GM23338 (cell line): Measurements from ENCODE around the gene PTBP2. TPM values are rescaled to one million over a fixed set of nuclear protein-coding genes. Genes with fewer than 3 reads are reported as not detected.

ENCODE experiments used
- ATAC-seq: fragments of 200-7000 bp; cut with Tn5 transposase; 3 replicates; pipeline ENCODE4 v1.9.1; 2020
- DNase-seq: peaks from one replicate; pipeline ENCODE4 v3.0.0-alpha.2; 2015; ENCODE audit warnings: low spot score
- H2AFZ ChIP-seq: fragments of 200-600 bp; sonication (generic); 2 replicates; pipeline ENCODE4 v1.8.0; 2016; ENCODE audit warnings: antibody characterized with exemption, mild to moderate bottlenecking, moderate library complexity
- H3F3A ChIP-seq: fragments of 200-600 bp; sonication (generic); replicated peaks from 2 replicates; pipeline ENCODE4 v1.8.0; 2017; ENCODE audit warnings: antibody characterized with exemption, mixed run types, low read depth
- H3K27ac ChIP-seq: fragments of 200-600 bp; sonication (generic); 2 replicates; pipeline ENCODE4 v1.6.1; 2016; ENCODE audit warnings: low read depth
- H3K27me3 ChIP-seq: fragments of 200-600 bp; sonication (generic); 2 replicates; pipeline ENCODE4 v1.8.0; 2016; ENCODE audit warnings: mild to moderate bottlenecking, mixed run types, moderate library complexity; ENCODE audit not compliant: insufficient read depth
- H3K36me3 ChIP-seq: fragments of 200-600 bp; sonication (generic); 2 replicates; pipeline ENCODE4 v1.8.0; 2016; ENCODE audit warnings: mild to moderate bottlenecking; ENCODE audit not compliant: insufficient read depth
- H3K4me1 ChIP-seq: fragments of 200-600 bp; sonication (generic); 2 replicates; pipeline ENCODE4 v1.8.0; 2016; ENCODE audit warnings: mild to moderate bottlenecking, moderate library complexity; ENCODE audit not compliant: insufficient read depth
- H3K4me2 ChIP-seq: fragments of 200-600 bp; sonication (generic); 2 replicates; pipeline ENCODE4 v1.7.1; 2017; ENCODE audit warnings: mixed run types
- H3K4me3 ChIP-seq: fragments of 200-600 bp; sonication (generic); 2 replicates; pipeline ENCODE4 v1.6.1; 2016; ENCODE audit warnings: mixed run types
- H3K79me2 ChIP-seq: fragments of 200-600 bp; sonication (generic); replicated peaks from 2 replicates; pipeline ENCODE4 v1.8.0; 2017; ENCODE audit warnings: mild to moderate bottlenecking; ENCODE audit not compliant: insufficient read depth
- H3K9me2 ChIP-seq: fragments of 200-600 bp; sonication (generic); 2 replicates; pipeline ENCODE4 v1.8.0; 2017; ENCODE audit not compliant: insufficient read depth
- H4K20me1 ChIP-seq: fragments of 200-600 bp; sonication (generic); replicated peaks from 2 replicates; pipeline ENCODE4 v1.8.0; 2017; ENCODE audit warnings: mild to moderate bottlenecking; ENCODE audit not compliant: insufficient read depth
- H3K27ac Mint-ChIP-seq: 2 replicates; pipeline ENCODE4 v1.8.0; 2020; ENCODE audit warnings: inconsistent platforms, mild to moderate bottlenecking, moderate library complexity, mixed read lengths
- H3K27me3 Mint-ChIP-seq: 3 replicates; pipeline ENCODE4 v1.8.0; 2022; ENCODE audit warnings: low read depth, mild to moderate bottlenecking, moderate library complexity, mixed read lengths, inconsistent platforms; ENCODE audit not compliant: insufficient read depth, poor library complexity
- H3K36me3 Mint-ChIP-seq: 3 replicates; pipeline ENCODE4 v1.8.0; 2021; ENCODE audit warnings: low read depth, mild to moderate bottlenecking, inconsistent platforms, moderate library complexity, mixed read lengths
- H3K4me1 Mint-ChIP-seq: 3 replicates; pipeline ENCODE4 v1.8.0; 2020; ENCODE audit warnings: mild to moderate bottlenecking, inconsistent platforms, mixed read lengths
- H3K4me3 Mint-ChIP-seq: 3 replicates; pipeline ENCODE4 v1.8.0; 2021; ENCODE audit warnings: moderate library complexity, mild to moderate bottlenecking, inconsistent platforms, mixed read lengths
- H3K9me3 Mint-ChIP-seq: 3 replicates; pipeline ENCODE4 v1.8.0; 2020; ENCODE audit warnings: moderate library complexity, mild to moderate bottlenecking, inconsistent platforms, mixed read lengths
- EZH2 ChIP-seq: fragments of 200-600 bp; sonication (generic); IDR thresholded peaks from one replicate; pipeline ENCODE4 v1.8.0; 2017; ENCODE audit warnings: antibody characterized with exemption, mild to moderate bottlenecking, low read depth; ENCODE audit not compliant: unreplicated experiment
- EZH2phosphoT487 ChIP-seq: fragments of 200-600 bp; sonication (generic); IDR thresholded peaks from one replicate; pipeline ENCODE4 v1.8.1; 2018; ENCODE audit warnings: antibody characterized with exemption; ENCODE audit not compliant: unreplicated experiment
- NANOG ChIP-seq: IDR thresholded peaks from 2 replicates; pipeline ENCODE4 v1.6.1; 2016; ENCODE audit warnings: antibody characterized with exemption, borderline replicate concordance
- POLR2AphosphoS5 ChIP-seq: IDR thresholded peaks from 2 replicates; pipeline ENCODE4 v1.6.1; 2016; ENCODE audit warnings: antibody characterized with exemption, low read depth
- STAT1 ChIP-seq: IDR thresholded peaks from one replicate; pipeline ENCODE4 v1.6.1; 2016; ENCODE audit warnings: antibody characterized with exemption; ENCODE audit not compliant: unreplicated experiment
- ZNF114 ChIP-seq: fragments of 250-450 bp; sonication (Bioruptor Pico); IDR thresholded peaks from 2 replicates; pipeline ENCODE4 v1.5.0; 2020; ENCODE audit warnings: mild to moderate bottlenecking, moderate library complexity
- ZNF331 ChIP-seq: fragments of 250-450 bp; sonication (Bioruptor Pico); IDR thresholded peaks from 2 replicates; pipeline ENCODE4 v1.5.0; 2020; ENCODE audit warnings: low read depth, mild to moderate bottlenecking, moderate library complexity
- polyA plus RNA-seq: library from polyadenylated mRNA; unstranded; fragments of >200 nt; fragmentation: Nextera tagmentation; extraction: Ambion mirVana; gene quantifications from 2 replicates; pipeline ENCODE4 v1.2.1, GENCODE V29; 2016
- total RNA-seq: library from RNA; depleted of rRNA; stranded (reverse); fragments of >200 nt; shearing (Covaris generic); gene quantifications from 2 replicates; pipeline ENCODE4 v1.2.3, GENCODE V29; 2014
- TF ChIP-seq, protein P1 (sequence below): fragments of 250-450 bp; sonication (Bioruptor Pico); IDR thresholded peaks from 2 replicates; pipeline ENCODE4 v1.5.0; 2020; ENCODE audit warnings: mild to moderate bottlenecking, moderate library complexity
- TF ChIP-seq, protein P2 (sequence below): IDR thresholded peaks from 2 replicates; pipeline ENCODE4 v1.6.1; 2016; ENCODE audit warnings: antibody characterized with exemption
- TF ChIP-seq, protein P3 (sequence below), 2 experiments: fragments of 200-600 bp in 1 of 2; sonication (generic) in 1 of 2; conservative IDR thresholded peaks; 2 replicates each; pipeline versions ENCODE4 v1.5.1 to v1.6.1; 2016 to 2017; ENCODE audit warnings: antibody characterized with exemption in 2 of 2, low read depth in 2 of 2, mild to moderate bottlenecking in 2 of 2, moderate library complexity in 1 of 2
- TF ChIP-seq, protein P4 (sequence below): IDR thresholded peaks from one replicate; pipeline ENCODE4 v1.6.1; 2018; ENCODE audit warnings: antibody characterized with exemption; ENCODE audit not compliant: unreplicated experiment

PTBP2 gene
- total and polyA plus RNA-seq, 2 experiments from 2014 or later: 50.2 to 108 TPM

DNA sequence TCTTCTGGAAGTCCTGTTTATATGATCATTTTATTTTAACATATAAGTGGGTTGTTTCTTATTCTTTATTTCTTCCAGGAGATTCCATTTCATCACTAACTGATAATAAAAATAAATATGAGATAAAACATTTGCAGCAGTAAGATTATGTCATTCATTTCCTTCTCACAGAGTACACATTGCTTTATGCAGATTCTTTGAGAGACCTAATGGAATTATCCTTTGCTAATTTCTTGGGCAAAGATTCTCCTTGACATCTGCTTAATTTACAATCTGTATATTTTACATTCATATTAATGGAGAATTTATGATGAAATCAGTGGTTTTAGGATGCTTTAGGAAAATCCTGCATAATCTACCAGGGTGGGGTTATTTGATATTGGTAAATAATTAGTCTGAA lies 60.6 kb downstream of the PTBP2 start:
- no peak for ATAC-seq
- Mint-ChIP-seq H3K4me1 (no peaks in the 10 kb centered on the region), H3K27ac (no peak overlapping the region), H3K9me3 (no peaks in the 10 kb centered on the region), H3K36me3 (peaks cover 47% of the 10 kb centered on the region), H3K27me3 (no peaks in the 10 kb centered on the region), H3K4me3 (no peak overlapping the region)
- Histone ChIP-seq H3K4me2 (no peak overlapping the region), H3K9me2 (no peaks in the 10 kb centered on the region), H3F3A (no peaks in the 10 kb centered on the region), H4K20me1 (no peaks in the 10 kb centered on the region; the same call in 1 of the 2 replicates), H3K79me2 (peaks cover 14% of the 10 kb centered on the region), H2AFZ (no peak overlapping the region), H3K4me1 (no peaks in the 10 kb centered on the region), H3K36me3 (peaks cover 43% of the 10 kb centered on the region; the same call in 1 of the 2 replicates), H3K27me3 (no peaks in the 10 kb centered on the region), H3K4me3 (no peak overlapping the region), H3K27ac (0 out of 2 replicates have a peak overlapping the region, but pooled peaks have one; percentile 29)
- TF ChIP-seq, protein P1, sequence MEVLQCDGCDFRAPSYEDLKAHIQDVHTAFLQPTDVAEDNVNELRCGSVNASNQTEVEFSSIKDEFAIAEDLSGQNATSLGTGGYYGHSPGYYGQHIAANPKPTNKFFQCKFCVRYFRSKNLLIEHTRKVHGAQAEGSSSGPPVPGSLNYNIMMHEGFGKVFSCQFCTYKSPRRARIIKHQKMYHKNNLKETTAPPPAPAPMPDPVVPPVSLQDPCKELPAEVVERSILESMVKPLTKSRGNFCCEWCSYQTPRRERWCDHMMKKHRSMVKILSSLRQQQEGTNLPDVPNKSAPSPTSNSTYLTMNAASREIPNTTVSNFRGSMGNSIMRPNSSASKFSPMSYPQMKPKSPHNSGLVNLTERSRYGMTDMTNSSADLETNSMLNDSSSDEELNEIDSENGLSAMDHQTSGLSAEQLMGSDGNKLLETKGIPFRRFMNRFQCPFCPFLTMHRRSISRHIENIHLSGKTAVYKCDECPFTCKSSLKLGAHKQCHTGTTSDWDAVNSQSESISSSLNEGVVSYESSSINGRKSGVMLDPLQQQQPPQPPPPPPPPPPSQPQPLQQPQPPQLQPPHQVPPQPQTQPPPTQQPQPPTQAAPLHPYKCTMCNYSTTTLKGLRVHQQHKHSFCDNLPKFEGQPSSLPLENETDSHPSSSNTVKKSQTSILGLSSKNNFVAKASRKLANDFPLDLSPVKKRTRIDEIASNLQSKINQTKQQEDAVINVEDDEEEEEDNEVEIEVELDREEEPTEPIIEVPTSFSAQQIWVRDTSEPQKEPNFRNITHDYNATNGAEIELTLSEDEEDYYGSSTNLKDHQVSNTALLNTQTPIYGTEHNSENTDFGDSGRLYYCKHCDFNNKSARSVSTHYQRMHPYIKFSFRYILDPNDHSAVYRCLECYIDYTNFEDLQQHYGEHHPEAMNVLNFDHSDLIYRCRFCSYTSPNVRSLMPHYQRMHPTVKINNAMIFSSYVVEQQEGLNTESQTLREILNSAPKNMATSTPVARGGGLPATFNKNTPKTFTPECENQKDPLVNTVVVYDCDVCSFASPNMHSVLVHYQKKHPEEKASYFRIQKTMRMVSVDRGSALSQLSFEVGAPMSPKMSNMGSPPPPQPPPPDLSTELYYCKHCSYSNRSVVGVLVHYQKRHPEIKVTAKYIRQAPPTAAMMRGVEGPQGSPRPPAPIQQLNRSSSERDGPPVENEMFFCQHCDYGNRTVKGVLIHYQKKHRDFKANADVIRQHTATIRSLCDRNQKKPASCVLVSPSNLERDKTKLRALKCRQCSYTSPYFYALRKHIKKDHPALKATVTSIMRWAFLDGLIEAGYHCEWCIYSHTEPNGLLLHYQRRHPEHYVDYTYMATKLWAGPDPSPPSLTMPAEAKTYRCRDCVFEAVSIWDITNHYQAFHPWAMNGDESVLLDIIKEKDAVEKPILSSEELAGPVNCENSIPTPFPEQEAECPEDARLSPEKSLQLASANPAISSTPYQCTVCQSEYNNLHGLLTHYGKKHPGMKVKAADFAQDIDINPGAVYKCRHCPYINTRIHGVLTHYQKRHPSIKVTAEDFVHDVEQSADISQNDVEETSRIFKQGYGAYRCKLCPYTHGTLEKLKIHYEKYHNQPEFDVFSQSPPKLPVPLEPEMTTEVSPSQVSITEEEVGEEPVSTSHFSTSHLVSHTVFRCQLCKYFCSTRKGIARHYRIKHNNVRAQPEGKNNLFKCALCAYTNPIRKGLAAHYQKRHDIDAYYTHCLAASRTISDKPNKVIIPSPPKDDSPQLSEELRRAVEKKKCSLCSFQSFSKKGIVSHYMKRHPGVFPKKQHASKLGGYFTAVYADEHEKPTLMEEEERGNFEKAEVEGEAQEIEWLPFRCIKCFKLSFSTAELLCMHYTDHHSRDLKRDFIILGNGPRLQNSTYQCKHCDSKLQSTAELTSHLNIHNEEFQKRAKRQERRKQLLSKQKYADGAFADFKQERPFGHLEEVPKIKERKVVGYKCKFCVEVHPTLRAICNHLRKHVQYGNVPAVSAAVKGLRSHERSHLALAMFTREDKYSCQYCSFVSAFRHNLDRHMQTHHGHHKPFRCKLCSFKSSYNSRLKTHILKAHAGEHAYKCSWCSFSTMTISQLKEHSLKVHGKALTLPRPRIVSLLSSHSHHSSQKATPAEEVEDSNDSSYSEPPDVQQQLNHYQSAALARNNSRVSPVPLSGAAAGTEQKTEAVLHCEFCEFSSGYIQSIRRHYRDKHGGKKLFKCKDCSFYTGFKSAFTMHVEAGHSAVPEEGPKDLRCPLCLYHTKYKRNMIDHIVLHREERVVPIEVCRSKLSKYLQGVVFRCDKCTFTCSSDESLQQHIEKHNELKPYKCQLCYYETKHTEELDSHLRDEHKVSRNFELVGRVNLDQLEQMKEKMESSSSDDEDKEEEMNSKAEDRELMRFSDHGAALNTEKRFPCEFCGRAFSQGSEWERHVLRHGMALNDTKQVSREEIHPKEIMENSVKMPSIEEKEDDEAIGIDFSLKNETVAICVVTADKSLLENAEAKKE (CRISPR knock-in tag): no peak
- TF ChIP-seq STAT1: no peak
- no peak for TF ChIP-seq POLR2AphosphoS5
- TF ChIP-seq EZH2: no peak
- TF ChIP-seq, protein P2, sequence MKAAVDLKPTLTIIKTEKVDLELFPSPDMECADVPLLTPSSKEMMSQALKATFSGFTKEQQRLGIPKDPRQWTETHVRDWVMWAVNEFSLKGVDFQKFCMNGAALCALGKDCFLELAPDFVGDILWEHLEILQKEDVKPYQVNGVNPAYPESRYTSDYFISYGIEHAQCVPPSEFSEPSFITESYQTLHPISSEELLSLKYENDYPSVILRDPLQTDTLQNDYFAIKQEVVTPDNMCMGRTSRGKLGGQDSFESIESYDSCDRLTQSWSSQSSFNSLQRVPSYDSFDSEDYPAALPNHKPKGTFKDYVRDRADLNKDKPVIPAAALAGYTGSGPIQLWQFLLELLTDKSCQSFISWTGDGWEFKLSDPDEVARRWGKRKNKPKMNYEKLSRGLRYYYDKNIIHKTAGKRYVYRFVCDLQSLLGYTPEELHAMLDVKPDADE: no peak
- no peak for TF ChIP-seq ZNF114 (CRISPR knock-in tag)
- TF ChIP-seq, protein P3, sequence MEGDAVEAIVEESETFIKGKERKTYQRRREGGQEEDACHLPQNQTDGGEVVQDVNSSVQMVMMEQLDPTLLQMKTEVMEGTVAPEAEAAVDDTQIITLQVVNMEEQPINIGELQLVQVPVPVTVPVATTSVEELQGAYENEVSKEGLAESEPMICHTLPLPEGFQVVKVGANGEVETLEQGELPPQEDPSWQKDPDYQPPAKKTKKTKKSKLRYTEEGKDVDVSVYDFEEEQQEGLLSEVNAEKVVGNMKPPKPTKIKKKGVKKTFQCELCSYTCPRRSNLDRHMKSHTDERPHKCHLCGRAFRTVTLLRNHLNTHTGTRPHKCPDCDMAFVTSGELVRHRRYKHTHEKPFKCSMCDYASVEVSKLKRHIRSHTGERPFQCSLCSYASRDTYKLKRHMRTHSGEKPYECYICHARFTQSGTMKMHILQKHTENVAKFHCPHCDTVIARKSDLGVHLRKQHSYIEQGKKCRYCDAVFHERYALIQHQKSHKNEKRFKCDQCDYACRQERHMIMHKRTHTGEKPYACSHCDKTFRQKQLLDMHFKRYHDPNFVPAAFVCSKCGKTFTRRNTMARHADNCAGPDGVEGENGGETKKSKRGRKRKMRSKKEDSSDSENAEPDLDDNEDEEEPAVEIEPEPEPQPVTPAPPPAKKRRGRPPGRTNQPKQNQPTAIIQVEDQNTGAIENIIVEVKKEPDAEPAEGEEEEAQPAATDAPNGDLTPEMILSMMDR (conservative IDR thresholded peaks at IDR 0.05; ENCODE audit: low read depth in 2 of 2): no peak
- TF ChIP-seq NANOG: no peak
- TF ChIP-seq EZH2phosphoT487: no peak
- no peak for TF ChIP-seq ZNF331 (CRISPR knock-in tag)
- TF ChIP-seq, protein P4, sequence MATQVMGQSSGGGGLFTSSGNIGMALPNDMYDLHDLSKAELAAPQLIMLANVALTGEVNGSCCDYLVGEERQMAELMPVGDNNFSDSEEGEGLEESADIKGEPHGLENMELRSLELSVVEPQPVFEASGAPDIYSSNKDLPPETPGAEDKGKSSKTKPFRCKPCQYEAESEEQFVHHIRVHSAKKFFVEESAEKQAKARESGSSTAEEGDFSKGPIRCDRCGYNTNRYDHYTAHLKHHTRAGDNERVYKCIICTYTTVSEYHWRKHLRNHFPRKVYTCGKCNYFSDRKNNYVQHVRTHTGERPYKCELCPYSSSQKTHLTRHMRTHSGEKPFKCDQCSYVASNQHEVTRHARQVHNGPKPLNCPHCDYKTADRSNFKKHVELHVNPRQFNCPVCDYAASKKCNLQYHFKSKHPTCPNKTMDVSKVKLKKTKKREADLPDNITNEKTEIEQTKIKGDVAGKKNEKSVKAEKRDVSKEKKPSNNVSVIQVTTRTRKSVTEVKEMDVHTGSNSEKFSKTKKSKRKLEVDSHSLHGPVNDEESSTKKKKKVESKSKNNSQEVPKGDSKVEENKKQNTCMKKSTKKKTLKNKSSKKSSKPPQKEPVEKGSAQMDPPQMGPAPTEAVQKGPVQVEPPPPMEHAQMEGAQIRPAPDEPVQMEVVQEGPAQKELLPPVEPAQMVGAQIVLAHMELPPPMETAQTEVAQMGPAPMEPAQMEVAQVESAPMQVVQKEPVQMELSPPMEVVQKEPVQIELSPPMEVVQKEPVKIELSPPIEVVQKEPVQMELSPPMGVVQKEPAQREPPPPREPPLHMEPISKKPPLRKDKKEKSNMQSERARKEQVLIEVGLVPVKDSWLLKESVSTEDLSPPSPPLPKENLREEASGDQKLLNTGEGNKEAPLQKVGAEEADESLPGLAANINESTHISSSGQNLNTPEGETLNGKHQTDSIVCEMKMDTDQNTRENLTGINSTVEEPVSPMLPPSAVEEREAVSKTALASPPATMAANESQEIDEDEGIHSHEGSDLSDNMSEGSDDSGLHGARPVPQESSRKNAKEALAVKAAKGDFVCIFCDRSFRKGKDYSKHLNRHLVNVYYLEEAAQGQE: no peak
- DNase-seq: no peak
